OCI-LY3 (cell line): ENCODE results near the gene SCUBE1.
A peak's percentile ranks its signal among the peaks of the same experiment; 100 is the strongest.
"Not testable (repeated sequence)": the region's sequence is repeated elsewhere in the genome, so short reads cannot be mapped to it uniquely, and the experiment has no call there.

Source experiments
- H2AFZ ChIP-seq: fragments of 200-600, 300-600 bp; shearing (Covaris generic); 2 replicates; pipeline ENCODE4 v1.6.0; 2014; ENCODE audit warnings: antibody characterized with exemption, low read depth, low read length
- H3K27ac ChIP-seq: fragments of 200-600, 300-600 bp; sonication (generic); 2 replicates; pipeline ENCODE4 v1.5.1; 2014; ENCODE audit warnings: mild to moderate bottlenecking, low read length, moderate library complexity, mixed read lengths
- H3K27me3 ChIP-seq: fragments of 200-600, 300-600 bp; sonication (generic); 2 replicates; pipeline ENCODE4 v1.6.1; 2014; ENCODE audit warnings: low read depth, low read length, mixed read lengths
- H3K36me3 ChIP-seq: fragments of 200-600, 300-600 bp; sonication (generic); replicated peaks from 2 replicates; pipeline ENCODE3; 2014; ENCODE audit warnings: low read depth, low read length, mixed read lengths
- H3K4me1 ChIP-seq: fragments of 300-600, 200-600 bp; sonication (generic); 2 replicates; pipeline ENCODE4 v1.6.1; 2014; ENCODE audit warnings: low read length, mixed read lengths
- H3K4me2 ChIP-seq: fragments of 200-600, 300-600 bp; sonication (generic); 2 replicates; pipeline ENCODE4 v1.6.1; 2014; ENCODE audit warnings: low read length, mixed read lengths
- H3K4me3 ChIP-seq: fragments of 300-600, 200-600 bp; sonication (generic); 2 replicates; pipeline ENCODE4 v1.5.1; 2014; ENCODE audit warnings: antibody characterized with exemption, mild to moderate bottlenecking, low read length, moderate library complexity
- H3K79me2 ChIP-seq: fragments of 300-600, 200-600 bp; shearing (Covaris generic); 2 replicates; pipeline ENCODE4 v1.6.1; 2014; ENCODE audit warnings: mild to moderate bottlenecking, low read length, mixed read lengths
- H3K9ac ChIP-seq: fragments of 300-600, 200-600 bp; shearing (Covaris generic); 2 replicates; pipeline ENCODE4 v1.6.0; 2014; ENCODE audit warnings: mild to moderate bottlenecking, low read length, moderate library complexity
- H3K9me3 ChIP-seq: fragments of 200-600, 300-600 bp; shearing (Covaris generic); 2 replicates; pipeline ENCODE4 v1.6.1; 2014; ENCODE audit warnings: low read length, mixed read lengths; ENCODE audit not compliant: insufficient read depth
- H4K20me1 ChIP-seq: fragments of 200-600, 300-600 bp; sonication (generic); 2 replicates; pipeline ENCODE4 v1.6.1; 2016; ENCODE audit warnings: low read length, mixed read lengths; ENCODE audit not compliant: insufficient read depth
- CTCF ChIP-seq: fragments of 200-600, 300-600 bp; sonication (generic); IDR thresholded peaks from 2 replicates; pipeline ENCODE4 v1.5.1; 2014; ENCODE audit warnings: antibody characterized with exemption, low read length, low read depth
- EZH2phosphoT487 ChIP-seq: fragments of 200-600 bp; shearing (Covaris generic); IDR thresholded peaks from 2 replicates; pipeline ENCODE4 v1.6.1; 2018; ENCODE audit warnings: antibody characterized with exemption, mixed run types, low read depth

The SCUBE1 gene

DNA sequence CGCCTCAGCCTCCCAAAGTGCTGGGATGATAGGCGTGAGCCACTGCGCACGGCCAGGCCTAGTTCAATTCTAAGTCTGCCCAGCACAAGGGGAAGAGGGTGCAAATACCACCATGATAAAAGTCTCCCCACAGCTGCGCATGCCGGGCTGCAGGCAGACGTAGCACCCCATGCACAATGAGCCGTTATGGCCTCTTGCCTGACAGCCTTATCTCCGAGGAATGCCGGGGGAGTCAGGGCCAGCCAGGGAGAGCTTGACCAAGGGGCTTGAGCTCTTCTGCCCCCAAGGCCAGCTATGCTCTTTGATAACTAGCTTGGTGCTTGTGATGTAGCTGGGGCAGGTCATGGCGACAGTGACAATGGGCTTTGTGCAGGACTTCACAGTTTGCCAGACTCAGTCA is 13.7 kb upstream of the SCUBE1 start:
- Histone ChIP-seq H3K4me3 (no peak overlapping the region), H3K4me2 (no peak overlapping the region), H3K27ac (no peak overlapping the region), H3K36me3 (no peaks in the 10 kb centered on the region), H3K4me1 (no peaks in the 10 kb centered on the region), H3K27me3 (peaks cover 25% of the 10 kb centered on the region), H3K9ac (no peak overlapping the region), H3K9me3 (no peaks in the 10 kb centered on the region), H2AFZ (no peak overlapping the region), H4K20me1 (no peaks in the 10 kb centered on the region), H3K79me2 (no peaks in the 10 kb centered on the region)
- no peak for TF ChIP-seq EZH2phosphoT487
- no peak for TF ChIP-seq CTCF

DNA sequence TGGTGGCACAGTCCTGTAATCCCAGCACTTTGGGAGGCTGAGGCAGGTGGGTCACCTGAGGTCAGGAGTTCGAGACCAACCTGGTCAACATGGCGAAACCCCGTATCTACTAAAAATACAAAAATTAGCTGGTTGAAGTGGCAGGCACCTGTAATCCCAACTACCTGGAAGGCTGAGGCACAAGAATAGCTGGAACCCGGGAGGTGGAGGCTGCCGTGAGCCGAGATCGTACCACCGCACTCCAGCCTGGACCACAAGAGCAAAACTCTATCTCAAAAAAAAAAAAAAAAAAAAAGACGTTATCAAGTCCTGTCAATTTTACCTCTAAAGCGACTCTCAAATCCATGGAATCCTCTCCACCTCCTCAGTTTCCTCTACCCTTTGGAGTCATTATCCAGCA is 12.5 kb upstream of the SCUBE1 start:
- H4K20me1 ChIP-seq, result not testable (repeated sequence)

DNA sequence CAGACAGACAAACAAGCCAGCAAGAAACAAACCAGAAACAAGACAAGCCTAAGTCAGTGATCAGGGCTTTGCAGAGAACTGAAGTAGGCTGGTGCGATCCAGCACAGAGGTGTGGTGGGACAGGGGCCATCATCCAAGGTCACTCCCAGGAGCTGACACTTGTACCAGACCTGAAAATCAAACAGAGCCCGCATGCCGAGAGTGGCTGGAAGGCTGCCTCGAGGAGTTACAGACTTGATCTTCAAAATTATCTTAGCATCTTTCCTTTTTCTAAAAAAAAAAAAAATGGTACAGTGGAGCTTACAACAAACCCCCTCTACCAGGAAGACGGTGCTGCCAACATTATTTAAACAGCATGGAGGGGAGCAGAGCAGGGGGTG is 8.8 kb upstream of the SCUBE1 start:
- peaks cover 31% of the 10 kb centered on the region for H3K27me3 ChIP-seq
- H3K27ac ChIP-seq, result no peak overlapping the region
- no peaks in the 10 kb centered on the region for H3K79me2 ChIP-seq
- H3K4me3 ChIP-seq, result no peak overlapping the region
- TF ChIP-seq EZH2phosphoT487, result no peak
- no peaks in the 10 kb centered on the region for H3K36me3 ChIP-seq
- no peak overlapping the region for H3K4me2 ChIP-seq
- no peak overlapping the region for H3K9ac ChIP-seq
- H4K20me1 ChIP-seq, result no peaks in the 10 kb centered on the region
- H3K9me3 ChIP-seq, result no peaks in the 10 kb centered on the region
- no peaks in the 10 kb centered on the region for H3K4me1 ChIP-seq
- H2AFZ ChIP-seq, result no peak overlapping the region

More for the DNA sequence above, 12.5 kb upstream of the SCUBE1 start:
- H3K9ac ChIP-seq, H3K36me3 ChIP-seq, H2AFZ ChIP-seq, H3K4me1 ChIP-seq, H3K9me3 ChIP-seq, H3K79me2 ChIP-seq, H3K4me2 ChIP-seq, H3K4me3 ChIP-seq, H3K27ac ChIP-seq: not testable (repeated sequence)
- peaks cover 28% of the 10 kb centered on the region for H3K27me3 ChIP-seq

GRCh38 chr22:43349636-43350035 is 6.5 kb upstream of the SCUBE1 start:
- peaks cover 27% of the 10 kb centered on the region for H3K27me3 ChIP-seq

GRCh38 chr22:43346521-43346929 is 3.4 kb upstream of the SCUBE1 start:
- Histone ChIP-seq H3K9ac (no peak overlapping the region), H3K79me2 (no peaks in the 10 kb centered on the region), H4K20me1 (no peaks in the 10 kb centered on the region), H3K9me3 (no peaks in the 10 kb centered on the region), H2AFZ (0 out of 2 replicates have a peak overlapping the region, but pooled peaks have one; percentile 26), H3K4me3 (no peak overlapping the region), H3K27ac (no peak overlapping the region), H3K4me1 (no peaks in the 10 kb centered on the region), H3K27me3 (peaks cover 19% of the 10 kb centered on the region; the same call in 1 of the 2 replicates), H3K4me2 (peak overlapping the region; percentile 15; the same call in 1 of the 2 replicates), H3K36me3 (no peaks in the 10 kb centered on the region)
- peak; percentile 79 for TF ChIP-seq CTCF
- TF ChIP-seq EZH2phosphoT487, result no peak

More at GRCh38 chr22:43349636-43350035, 6.5 kb upstream of the SCUBE1 start:
- Histone ChIP-seq H3K36me3 (no peaks in the 10 kb centered on the region), H3K27ac (no peak overlapping the region), H3K4me3 (no peak overlapping the region), H3K4me2 (no peak overlapping the region), H3K4me1 (no peaks in the 10 kb centered on the region), H3K79me2 (no peaks in the 10 kb centered on the region), H2AFZ (no peak overlapping the region), H3K9me3 (no peaks in the 10 kb centered on the region), H3K9ac (no peak overlapping the region), H4K20me1 (no peaks in the 10 kb centered on the region)
- TF ChIP-seq CTCF (no peak), EZH2phosphoT487 (no peak)
